ENCODE data around the gene RBBP8NL. TPM values are rescaled to one million over a fixed set of nuclear protein-coding genes. Genes with fewer than 3 reads are reported as not detected.

The RBBP8NL gene
- total and polyA plus RNA-seq, 9 of the 15 experiments (the other 6 are each of a cell fraction or from before 2014, with no cell fraction given): not detected

- no peaks in the 10 kb centered on the region for H3K79me2 ChIP-seq (ENCODE audit: control insufficient read depth, insufficient read depth, low read length)
- peak within 1 kb of the TSS; percentile 73 for H3K27ac ChIP-seq (ENCODE audit: extremely low read depth, low read depth, low read length)
- ChIA-PET POLR2A (interaction anchor here (0.6 to 1.4 kb wide), 3 partner anchors 9 to 251 kb away, joined by 3 read pairs; no protein-coding TSS in a partner anchor), CTCF (ENCODE audit: low intra/inter-chr PET ratio) (no interaction called here)
- FAIRE-seq (no peak), DNase-seq (ENCODE audit: extremely low read depth in 1 of 4, low spot score in 3 of 4) (no peak), ATAC-seq (peak; percentile 10; the same call in 2 of the 3 replicates)
- in situ Hi-C loops (cut with MboI): no loop called here
- peaks cover 11 to 74% of the 10 kb centered on the region in 2 experiments; a peak in 4 of 5 replicates for H3K4me1 ChIP-seq (replicated peaks in 1 of 2; ENCODE audit: control insufficient read depth in 2 of 2, insufficient read depth in 2 of 2, low read length in 2 of 2)
- intact Hi-C loops (cut with micrococcal nuclease): no loop called here
- H3K9me1 ChIP-seq (ENCODE audit: control insufficient read depth, insufficient read depth, low read length): peaks cover 2% of the 10 kb centered on the region
- BruUV-seq (replicated peaks): no TSS peak
- peak within 1 kb of the TSS; percentile 63 for H3K4me2 ChIP-seq (ENCODE audit: insufficient read depth, low read length)
- H3K9me3 ChIP-seq (replicated peaks; ENCODE audit: control insufficient read depth, insufficient read depth, low read depth, low read length): no peaks in the 10 kb centered on the region
- H3K9ac ChIP-seq (ENCODE audit: insufficient read depth in 1 of 2, low read depth in 2 of 2, low read length in 2 of 2): peak within 1 kb of the TSS; percentile 77 to 92
- TF ChIP-seq HLTF (IDR thresholded peaks at IDR 0.05) (no peak), ZKSCAN3 (CRISPR knock-in tag; IDR thresholded peaks at IDR 0.05) (no peak), DMBX1 (CRISPR knock-in tag; IDR thresholded peaks at IDR 0.05; ENCODE audit: borderline replicate concordance) (no peak), C11orf30 (IDR thresholded peaks at IDR 0.05; ENCODE audit: low read depth) (no peak), HDAC8 (tag; IDR thresholded peaks at IDR 0.05) (no peak), KLF10 (CRISPR knock-in tag; IDR thresholded peaks at IDR 0.05) (no peak)
- peak within 1 kb of the TSS; percentile 38 for H3K4me3 ChIP-seq
- 8% methylated on average over 5 of the region's 37 CpGs for WGBS (ENCODE audit: insufficient coverage, low coverage, missing lambda C conversion rate)
- H2AFZ ChIP-seq (ENCODE audit: low read depth, low read length): peak within 1 kb of the TSS; percentile 70; the same call in 1 of the 2 replicates
- H3K27me3 ChIP-seq (ENCODE audit: control insufficient read depth in 2 of 2, insufficient read depth in 2 of 2, low read length in 2 of 2): peaks cover 3 to 25% of the 10 kb centered on the region in 2 experiments; a peak in 2 of 5 replicates
- H3K36me3 ChIP-seq (ENCODE audit: control insufficient read depth, insufficient read depth, low read length): no peaks in the 10 kb centered on the region
- H4K20me1 ChIP-seq (replicated peaks; ENCODE audit: control insufficient read depth, insufficient read depth, low read length): no peaks in the 10 kb centered on the region
These were observed 48.4 kb upstream of the RBBP8NL start, which contains the start of gene GATA5 for GRCh38 chr20:62475772-62476055. GATA5 (minus strand) TSS chr20:62475995; CDS start chr20:62475521, 474 bp downstream.

All from K562 (cell line).